ENCODE data around the gene RDH8.

GRCh38 chr19:9996541-9996940, 16.7 kb upstream of the RDH8 start:
- TF ChIP-seq EZH2phosphoT487 (IDR thresholded peaks at IDR 0.05; ENCODE audit: low read length), result no peak
- TF ChIP-seq CTCF (IDR thresholded peaks at IDR 0.05; ENCODE audit: low read length), result no peak
